GM10266 (cell line): ENCODE results near the gene ZNF629.

Experiments used
- DNase-seq: peaks from one replicate; pipeline ENCODE4 v3.0.0; 2012; ENCODE audit errors: extremely low spot score
- CTCF ChIP-seq: IDR thresholded peaks from 2 replicates; pipeline ENCODE4 v1.5.1; 2012; ENCODE audit warnings: mild to moderate bottlenecking, low read depth; ENCODE audit not compliant: control insufficient read depth, insufficient read depth; ENCODE audit errors: missing control alignments

ZNF629 gene

GRCh38 chr16:30797670-30798309 is 10.8 kb upstream of the ZNF629 start:
- no peak for DNase-seq
- no peak for TF ChIP-seq CTCF

- DNase-seq = no peak
- no peak for TF ChIP-seq CTCF
Observed at GRCh38 chr16:30794634-30795033, 7.6 kb upstream of the ZNF629 start.

DNA sequence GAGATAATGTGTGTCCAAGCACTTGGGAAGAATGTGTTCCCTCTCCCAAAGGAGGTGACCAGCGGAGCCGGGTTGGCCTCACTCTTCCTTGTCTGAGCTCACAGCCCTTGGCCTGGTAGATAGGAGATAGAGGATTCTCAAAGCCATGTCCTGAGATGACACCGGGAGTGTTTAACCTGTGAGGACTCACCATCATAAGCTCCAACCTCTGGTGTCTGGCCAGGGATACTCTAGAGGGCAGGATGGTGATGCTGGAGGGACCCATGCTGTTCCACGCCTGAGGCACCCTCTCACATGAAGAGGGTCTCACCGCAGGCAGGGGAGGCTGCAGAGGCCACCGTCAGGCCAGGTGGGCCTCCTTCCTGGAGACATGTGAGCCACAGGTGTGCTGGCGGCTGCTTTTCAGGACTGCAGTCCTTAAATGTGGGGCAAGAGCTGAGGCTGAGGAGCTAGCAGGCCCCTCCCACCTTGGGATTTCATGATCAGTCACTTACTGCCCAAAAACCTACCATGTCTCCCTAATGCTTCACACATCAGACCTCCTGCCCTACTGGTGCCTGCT is 6.6 kb upstream of the ZNF629 start:
- TF ChIP-seq CTCF = no peak
- no peak for DNase-seq

GRCh38 chr16:30787613-30788378 is 791 bp upstream of the ZNF629 start:
- no peak for DNase-seq

GRCh38 chr16:30786115-30786935 is 680 bp downstream of the ZNF629 start:
- no peak for TF ChIP-seq CTCF
- peak; percentile 70 for DNase-seq

More at GRCh38 chr16:30787613-30788378, 791 bp upstream of the ZNF629 start:
- no peak for TF ChIP-seq CTCF

DNA sequence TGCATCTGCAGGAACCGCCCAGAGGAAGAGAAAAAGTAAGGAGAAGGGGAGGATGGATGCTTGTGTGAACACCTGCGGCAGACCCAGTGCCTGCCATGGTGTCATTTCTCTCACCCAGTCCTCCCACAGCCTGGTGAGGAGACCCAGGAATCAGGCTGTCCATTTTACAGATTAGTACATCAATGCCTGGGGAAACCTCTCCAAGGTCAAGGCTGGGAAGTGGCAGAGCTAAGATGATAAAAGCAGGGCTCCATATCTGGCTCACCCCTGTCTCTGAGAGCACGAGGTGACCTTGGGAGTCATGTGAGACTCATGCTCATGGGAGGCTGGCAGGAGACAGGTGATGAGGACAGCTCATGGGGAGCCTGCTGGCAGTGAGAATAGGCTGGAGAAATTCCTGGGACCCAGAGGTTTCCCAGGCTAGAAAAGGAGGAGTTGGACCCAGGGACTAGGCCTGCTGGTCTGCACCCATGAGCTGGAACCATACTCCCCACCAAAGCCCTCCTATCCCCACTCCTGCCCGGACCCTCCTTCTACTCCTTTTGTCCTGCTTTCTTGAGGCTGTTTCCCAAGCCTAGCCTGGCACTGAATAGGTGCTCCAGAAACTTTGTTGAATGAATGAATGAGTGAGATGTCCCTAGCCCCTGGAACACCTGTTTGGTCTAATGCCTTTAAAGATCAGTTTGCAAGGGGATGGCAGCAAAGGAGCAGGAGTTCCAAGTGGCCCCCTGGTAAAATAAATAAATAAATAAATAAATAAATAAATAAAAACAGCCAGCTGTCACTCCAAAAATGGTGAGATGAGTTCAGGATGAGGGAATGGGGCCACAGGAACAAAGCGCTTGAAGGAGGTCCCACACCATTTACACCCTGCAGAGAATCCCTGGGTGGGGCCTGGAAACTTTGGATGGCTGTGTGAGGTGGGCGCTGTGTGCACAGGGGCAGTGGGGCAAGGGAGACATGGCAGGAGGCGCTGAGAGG is 1.6 kb downstream of the ZNF629 start:
- DNase-seq = no peak
- TF ChIP-seq CTCF = no peak
